HG02763 (cell line): ENCODE measurements around the gene MINDY4.
"Not testable (repeated sequence)": the region's sequence is repeated elsewhere in the genome, so short reads cannot be mapped to it uniquely, and the experiment has no call there.

ENCODE experiments used
- ATAC-seq: cut with Tn5 transposase; IDR thresholded peaks from one replicate; pipeline ENCODE4 v1.9.1; 2021; ENCODE audit warnings: mild to moderate bottlenecking, moderate library complexity; ENCODE audit not compliant: unreplicated experiment

Gene MINDY4

DNA sequence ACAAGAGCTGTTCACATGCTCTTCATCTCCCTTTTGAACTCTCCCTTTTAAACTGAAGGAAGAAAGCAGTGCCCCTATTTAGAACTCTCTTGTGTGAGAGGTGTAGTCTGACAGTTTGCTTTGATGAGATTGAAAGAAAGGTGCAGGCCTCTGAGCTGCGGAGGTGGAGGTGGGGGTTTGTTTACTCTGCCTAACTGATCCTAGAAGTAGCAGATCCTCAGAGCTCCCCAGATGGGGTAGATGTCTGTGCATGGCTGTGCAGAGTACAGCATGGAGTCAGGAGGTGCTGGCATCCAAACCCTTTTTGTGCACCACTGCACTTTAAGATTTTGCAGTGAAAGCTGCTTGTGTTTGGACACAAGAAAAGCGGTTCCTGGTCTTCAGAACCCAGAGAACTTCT is 58.3 kb downstream of the MINDY4 start:
- no peak for ATAC-seq

DNA sequence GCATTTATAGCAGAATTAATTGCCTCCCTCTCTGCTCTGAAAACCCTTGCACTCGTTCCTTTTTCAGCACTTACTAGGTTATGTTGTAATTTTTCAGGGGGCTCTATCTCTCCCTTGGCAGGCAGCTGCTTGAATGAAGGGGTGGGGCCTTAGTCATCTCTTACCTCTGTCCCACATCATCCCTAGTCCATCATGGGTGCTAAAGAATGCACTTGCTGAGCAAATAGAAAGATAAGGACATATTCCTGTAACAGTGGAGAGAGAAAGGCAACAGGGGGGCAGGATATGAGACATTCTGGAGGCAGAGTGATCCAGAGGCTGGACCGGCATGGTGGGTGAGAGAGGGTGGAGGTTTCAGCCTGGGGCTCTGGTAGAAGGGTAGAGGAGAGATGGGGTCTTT is 60.0 kb downstream of the MINDY4 start:
- no peak for ATAC-seq

DNA sequence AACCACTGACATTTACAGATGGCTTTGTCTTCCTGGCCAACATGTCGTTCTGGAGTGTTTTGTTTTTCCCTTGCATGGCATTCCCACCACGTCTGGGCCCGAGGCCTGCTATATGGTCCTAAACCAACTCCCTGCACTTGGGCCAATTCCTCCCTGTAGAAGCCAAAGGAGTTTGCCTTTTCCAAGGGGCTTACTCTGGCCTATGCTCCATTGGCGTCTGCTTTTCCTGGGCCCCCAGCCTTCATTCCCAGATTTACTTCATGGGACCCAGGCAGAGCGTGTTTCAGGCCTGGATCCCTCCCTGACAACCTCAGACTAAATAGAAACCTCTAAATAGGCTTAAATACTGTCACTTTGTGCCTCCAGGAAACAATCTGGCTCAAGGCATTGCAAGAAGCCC is 60.7 kb downstream of the MINDY4 start:
- ATAC-seq: no peak

DNA sequence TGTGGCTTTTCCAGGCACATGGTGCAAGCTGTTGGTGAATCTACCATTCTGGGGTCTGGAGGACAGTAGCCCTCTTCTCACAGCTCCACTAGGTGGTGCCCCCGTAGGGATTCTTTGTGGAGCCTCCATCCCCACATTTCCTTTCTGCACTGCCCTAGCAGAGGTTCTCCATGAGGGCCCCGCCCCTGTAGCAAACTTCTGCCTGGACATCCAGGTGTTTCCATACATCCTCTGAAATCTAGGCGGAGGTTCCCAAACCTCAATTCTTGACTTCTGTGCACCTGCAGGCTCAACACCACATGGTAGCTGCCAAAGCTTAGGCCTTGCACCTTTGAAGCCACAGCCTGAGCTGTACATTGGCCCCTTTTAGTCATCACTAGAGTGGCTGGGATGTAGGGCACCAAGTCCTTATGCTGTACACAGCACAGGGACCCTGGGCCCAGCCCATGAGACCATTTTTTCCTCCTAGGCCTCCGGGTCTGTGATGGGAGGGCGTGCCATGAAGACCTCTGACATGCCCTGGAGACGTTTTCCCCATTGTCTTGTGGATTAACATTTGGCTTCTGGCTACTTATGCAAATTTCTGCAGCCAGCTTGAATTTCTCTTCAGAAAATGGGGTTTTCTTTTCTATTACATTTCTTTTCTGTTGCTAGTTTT is 62.9 kb downstream of the MINDY4 start:
- ATAC-seq: not testable (repeated sequence)

DNA sequence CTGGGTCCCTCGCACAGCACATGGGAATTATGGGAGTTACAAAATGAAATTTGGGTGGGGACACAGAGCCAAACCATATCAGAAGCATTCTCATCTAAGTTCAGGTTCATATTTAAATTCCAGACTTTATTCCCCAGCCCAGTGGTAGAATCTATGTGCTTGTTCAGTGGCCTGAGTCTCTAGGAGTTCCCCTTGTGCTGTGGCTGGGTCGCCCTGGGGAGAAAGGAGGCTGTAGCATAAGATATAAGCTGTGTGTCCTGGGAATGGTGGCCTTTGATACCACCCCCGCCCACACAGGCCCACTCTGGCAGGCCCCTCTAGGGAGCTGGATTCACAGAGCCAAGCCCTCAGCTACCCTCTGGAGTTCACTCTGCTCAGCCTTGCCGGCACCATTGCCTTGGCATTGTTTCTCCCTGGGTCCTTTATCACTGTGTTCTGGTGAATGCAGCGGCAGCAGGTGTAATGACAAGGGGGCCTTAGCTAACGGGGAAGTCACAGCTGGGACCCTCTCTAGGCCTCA is 64.2 kb downstream of the MINDY4 start:
- no peak for ATAC-seq

DNA sequence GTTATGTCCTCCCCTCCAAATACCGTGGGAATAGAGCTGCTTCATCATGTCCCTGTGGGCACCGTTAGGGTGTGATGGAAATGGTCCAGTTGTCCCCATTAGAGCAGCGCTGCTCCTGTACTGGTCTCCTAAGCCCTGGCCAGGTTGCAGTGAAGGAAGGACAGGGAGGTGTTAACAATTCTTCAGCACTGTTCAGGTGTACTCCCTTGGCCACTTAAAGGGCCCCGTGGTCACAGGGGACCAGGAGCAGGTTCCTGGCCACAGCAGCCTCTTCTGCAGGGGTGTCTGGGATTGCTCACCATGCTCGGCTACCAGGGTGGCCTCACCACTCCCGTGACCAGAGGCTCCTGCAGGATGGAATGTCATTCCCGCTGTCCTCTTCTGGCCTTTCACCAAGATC is 65.8 kb downstream of the MINDY4 start:
- no peak for ATAC-seq

DNA sequence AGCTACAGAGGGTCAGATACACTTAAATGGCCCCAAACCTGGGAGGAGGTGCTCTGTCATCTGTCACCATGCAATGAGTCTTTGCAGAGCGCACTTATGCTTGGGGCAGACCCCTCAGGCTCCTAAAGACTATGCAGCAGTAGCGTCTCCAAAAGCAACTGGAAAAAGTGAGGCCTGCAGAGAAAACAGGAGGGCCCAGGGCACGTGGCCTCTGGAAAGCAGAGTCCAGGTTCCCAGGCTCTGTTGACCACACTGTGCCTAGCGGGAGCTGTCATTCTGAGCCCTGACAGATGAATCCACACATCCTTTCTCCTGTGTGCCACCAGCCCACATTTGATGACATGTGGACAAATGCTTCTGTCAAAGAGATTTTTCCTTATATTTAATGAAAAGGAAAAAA is 66.4 kb downstream of the MINDY4 start:
- no peak for ATAC-seq

DNA sequence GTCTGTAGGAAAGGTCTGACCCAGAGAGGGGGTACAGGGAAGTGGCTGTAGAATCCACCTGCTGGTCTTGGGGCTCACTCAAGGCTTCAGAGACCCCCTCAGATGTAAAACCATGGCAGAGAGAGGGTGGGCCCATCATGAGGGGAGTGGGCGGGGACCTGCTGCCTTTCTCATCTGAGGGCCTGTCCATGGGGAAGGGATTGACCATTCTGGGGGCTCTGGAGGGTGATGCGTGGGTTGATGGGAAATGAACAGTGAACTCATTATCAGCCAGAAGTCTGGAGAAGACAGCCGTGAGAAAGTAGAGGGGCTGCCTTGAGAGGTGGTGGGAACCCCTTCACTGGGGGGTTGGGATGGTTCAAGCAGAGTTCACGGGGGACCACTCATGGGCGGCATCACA is 66.8 kb downstream of the MINDY4 start:
- ATAC-seq: no peak

DNA sequence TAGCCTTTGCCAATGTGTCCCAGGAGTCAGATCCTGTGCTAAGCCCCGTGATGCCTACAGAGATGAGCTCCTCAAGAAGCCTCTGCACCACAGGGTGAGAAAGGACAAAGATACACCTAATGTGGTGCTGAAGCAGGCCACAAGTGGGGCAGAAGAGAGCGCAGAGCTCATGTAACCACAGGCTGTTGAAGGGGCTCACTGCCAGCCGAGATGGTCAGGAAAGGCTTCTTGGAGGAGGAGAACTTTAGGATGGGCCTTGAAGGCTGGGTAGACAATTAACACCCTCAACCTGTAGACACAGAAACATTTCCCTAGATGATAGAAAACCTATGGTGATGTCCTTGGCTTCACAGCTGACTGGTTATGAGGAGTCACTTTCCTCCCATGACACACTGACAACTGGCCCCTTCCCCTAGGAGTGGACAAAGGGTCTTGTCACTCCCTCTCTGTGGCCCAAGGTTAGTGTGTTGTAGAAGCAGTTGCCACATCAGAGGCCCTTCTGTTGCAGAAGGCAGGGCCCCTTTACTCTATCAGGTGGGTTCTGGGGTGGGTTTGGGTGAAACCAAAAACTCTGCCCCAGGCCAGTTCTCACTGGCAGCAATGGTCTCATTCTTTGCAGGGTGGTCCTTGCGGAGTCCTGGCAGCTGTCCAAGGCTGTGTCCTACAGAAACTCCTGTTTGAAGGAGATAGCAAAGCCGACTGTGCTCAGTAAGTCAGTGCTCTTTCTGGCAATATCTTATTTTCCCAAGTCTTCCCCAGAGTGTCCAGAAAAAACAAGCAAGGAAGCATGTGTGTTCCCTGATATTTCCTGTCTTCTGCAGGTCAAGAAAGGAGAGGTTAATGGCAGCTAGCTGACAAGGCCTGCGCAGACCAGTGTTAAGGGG is 69.2 kb downstream of the MINDY4 start:
- no peak for ATAC-seq

DNA sequence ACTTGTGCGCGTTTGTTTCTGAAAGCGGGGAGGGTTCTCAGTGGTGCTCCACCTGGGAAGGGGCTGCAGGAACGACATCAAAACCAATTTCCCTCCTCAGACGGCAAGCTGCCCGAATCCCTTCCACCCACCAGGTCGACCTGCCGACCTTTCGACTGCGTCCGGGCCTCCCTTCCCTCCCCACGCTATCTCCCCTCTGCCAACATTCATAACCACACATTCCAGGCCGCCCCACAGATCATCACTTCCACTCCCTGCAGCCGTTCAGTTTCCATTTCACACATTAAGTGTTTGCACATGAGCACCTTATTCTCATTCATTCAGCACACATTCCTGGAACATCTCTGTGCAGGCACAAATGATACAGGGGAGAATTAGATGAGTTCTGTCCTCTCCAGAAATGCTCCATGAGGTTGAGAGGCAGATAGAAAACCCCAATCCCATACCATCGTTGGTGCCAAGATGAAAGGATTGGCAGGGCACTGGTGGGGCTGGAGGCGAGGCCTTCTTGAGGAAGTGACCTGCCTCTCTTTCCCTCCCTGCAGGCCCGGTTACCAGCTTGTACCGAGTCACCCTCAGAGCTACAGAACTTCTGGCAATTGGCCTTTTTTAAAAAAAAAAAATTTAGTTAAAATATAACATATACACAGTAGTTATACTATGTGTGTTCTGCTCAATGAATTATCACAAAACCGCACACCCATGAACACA is 70.0 kb downstream of the MINDY4 start:
- no peak for ATAC-seq

DNA sequence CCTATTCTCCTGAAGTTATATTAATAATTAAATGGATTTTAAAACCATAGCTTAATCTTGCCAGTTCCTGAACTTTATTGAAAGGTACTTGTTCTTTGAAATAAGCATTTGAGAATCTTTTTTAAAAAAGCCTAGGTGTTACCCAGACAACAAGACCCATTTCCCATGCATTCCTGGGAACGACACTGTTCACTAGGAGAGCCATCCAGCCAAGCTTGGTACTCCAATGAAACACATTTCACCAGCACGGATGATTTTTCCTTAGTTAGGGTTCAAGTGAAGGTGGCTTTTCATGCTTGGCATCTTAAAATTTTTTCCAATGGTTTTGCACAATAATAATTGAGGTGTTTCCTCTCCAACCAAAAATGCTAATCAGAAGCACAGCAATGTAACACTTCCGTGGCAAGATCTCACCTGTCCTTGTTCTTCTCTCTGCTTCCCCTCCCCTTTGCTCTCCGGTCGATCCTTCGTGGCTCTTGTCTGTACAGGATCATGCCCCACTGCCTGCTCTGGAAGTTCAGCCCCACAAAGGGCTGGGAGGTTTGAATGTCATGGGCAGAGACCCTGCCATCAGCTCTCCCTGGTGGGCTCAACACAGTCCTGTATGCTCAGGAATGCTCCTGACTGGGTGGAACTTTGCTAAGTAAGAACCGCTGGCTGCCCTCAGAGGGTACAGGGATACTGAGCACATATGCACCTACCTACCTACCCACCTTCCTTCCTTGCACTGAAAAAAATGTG is 70.8 kb downstream of the MINDY4 start:
- no peak for ATAC-seq

DNA sequence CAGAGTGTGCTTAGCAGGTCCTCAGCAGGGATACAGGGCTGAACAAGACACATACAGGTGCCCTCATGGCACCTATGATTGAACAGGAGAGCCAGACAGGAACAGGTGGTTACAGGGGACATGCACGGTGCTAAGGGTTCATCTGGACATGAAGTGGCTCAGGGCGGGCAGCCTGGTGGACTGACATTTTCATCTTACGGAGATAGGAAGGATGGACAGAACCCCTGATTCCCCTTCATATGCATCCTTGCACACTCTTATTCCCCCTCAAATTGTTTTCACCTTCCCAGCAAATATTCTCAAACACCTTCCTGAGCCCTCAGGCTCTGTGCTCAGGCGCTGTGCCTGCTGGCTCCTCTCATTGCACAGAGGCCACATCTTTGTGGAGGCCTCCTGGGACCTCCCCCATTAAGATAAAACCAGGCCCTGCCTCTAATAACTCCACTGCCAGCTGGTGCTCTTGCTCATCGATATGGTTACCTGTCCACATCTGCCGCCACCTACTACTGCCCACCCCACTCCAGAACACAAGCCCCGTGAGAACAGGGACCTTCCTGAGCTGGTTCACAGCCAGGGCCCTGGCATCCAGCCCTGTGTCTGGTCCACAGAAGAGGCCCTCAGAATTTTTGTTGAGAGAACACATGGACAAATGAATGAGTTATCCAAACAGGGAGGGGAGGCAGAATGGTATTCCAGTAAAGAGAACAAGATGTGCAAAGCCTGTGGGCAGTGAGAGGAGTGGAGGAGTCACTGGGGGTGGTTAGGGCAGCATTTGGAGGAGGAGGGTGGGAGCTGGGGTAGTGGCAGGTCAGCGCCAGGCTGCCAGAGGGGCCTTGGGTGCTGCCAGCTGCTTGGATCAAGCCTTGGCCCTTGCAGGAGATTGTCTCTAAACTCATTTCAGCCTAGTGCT is 71.6 kb downstream of the MINDY4 start:
- no peak for ATAC-seq

DNA sequence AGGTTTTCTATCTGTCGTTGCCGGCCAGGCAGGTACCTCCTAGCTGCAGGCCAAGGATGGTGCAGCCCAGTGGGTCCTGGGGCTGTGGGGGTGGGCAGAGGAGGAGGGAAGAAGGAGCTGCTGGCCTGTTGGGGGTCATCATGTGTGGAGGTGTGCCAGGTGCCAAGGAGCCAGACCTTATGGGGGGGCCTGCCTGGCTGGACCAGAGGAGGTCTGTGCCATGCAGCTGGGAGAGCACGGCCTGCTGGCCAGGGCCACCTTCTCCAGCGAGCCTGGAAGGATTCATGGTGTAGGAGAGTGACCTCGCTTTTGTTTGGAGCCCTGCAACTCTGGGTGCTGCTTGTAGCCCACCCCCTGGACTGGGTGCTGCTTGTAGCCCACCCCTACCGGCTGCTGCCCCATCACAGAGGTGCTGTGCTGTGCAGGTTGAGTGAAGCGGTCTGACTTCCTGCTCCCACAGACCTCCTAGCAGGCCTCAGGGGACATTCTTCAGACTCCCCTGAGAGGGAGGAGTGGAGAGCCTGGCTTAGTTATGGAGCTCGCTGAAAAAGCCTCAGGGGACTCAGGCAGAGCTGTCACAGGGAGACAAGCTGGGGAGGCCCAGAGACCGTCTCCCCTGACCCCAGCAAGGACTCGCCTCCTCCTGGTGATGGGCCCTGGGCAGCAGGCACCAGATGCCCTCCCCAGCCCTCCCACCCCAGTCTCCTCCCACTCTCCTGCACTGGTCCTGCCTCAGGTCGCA is 72.7 kb downstream of the MINDY4 start:
- no peak for ATAC-seq

DNA sequence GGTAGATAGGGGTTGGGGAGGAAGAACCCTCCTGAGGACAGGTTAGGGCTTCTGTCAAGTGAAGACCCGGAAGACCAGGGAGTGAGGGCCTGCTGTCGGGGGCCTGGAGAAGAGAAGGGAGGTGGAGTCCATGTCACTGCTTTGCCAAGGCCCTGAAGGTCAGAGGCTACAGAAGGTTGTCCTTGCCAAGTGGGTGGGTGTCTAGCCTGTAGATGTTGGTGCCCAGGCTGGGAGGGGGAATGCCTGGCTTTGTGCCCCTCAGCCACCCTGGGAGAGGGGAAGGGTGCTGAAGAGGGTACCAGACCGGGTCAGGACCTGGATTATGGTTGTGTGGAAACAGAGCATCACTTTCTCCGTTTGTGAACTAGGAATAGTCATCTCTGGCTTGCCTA is 73.3 kb downstream of the MINDY4 start:
- ATAC-seq: no peak

DNA sequence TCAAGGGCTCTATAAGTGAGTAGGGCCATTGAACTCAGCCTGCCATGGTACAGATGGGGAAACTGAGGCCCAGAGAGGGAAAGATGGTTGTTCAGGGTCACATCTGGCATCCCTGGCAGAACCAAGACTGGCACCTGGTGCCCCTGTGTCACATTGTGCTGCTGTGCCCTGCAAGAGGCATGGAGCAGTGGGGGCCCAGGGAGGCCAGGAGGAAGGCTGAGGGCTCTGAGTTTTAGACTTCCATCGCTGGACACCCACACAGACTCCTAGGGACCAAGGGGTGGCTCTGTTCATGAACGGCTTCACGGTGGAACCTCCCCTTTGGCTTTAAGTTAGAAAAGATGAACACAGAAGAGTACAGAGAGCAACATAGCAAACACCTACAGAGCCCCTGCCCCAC is 73.7 kb downstream of the MINDY4 start:
- no peak for ATAC-seq

DNA sequence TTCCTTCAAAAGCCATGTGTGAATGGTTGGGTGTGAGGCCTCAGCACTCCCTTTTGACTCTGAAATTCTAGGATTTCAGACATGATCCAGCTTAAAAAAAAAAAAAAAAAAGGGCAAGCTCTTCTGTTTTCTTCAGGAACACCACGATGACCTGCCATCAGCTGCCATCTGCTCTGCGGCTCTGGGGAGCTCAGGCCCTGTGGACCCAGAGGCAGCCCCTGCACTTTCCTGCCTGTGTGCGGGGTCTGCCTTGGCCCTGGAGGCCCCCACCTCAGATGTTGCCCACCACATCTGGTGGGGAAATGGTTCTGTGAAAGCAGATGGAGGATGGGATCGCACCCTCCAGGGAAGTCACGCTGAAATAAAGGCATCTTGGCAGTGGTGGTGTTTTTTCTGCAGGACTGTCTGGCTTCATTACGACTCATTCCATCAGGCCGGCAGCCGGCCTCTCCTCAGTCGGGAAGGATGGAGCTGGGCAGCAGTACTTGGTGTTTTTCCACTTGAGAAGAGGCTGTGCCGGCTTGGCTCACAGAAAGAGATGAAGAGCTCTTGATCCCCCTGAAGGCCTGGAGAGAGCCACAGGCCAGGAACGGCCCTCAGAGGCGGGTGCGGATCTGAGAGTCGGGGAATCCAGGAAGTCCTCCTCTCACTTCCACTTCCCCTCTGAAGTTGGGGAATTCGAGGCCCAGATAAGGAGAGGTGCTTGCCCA is 74.4 kb downstream of the MINDY4 start:
- ATAC-seq: no peak

DNA sequence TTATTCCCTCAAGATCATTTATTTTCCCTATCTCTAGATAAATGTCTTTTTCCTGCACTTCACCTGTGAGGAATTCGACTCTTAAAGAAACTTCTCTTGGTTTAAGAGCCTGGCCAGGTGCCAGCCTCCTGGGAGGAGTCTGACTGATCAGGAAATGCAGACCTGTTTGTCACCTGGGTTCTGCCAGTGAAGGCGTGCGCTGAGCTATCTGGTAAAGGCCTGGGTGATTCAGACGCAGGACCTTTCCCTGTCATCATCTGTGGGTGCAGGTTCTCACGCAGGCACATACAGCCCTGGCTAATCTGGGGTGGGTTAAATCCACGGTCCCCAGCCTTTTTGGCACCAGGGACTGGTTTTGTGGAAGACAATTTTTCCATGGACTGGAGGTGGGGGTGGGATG is 75.2 kb downstream of the MINDY4 start:
- ATAC-seq: no peak

DNA sequence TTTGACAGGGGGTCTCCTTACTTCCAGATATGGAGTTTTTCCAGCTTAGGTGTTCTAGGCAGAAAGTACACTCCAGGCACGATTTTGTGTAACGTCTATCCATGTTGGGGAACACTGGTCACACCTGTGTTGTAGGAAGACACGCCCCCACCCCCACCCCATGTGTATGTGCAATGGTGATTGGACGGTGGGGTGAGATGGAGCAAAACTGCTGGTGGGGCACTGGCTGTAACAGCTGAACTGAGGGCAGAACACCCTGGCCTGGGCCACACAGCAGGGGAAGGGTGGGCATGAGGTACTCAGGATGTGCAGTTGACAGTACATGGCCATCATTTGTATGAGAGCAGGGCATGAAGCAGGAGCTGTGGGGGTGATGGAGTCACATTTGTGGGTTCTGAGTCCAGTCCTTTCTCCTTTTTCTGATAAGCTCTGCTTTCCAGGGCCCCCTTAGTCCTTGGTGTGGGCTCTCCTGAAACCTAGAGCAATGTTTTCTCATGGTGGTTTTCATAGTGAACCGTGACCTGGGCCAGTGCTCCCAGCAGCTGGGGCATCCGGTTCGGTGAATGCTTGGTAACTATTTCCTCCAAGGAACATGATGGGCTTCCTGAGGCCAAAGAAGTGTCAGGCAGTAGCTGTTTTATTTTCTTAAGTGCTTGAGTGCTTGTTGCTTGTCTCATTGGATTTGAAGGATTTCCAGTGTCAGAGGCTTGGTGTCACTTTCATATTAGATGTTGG is 77.1 kb downstream of the MINDY4 start:
- ATAC-seq: no peak
